DMS153 treated with DMSO at 0.1 percent for 48 hours (cell line): ENCODE data around the gene TCHHL1.

Source experiments
- DNase-seq: peaks from one replicate; lab custom pipeline; 2025; ENCODE audit not compliant: unreplicated experiment; lab: John Stamatoyannopoulos, UW

TCHHL1 gene

GRCh38 chr1:152039886-152040285, 49.0 kb downstream of the TCHHL1 start:
- DNase-seq: no peak

- no peak for DNase-seq
Observed at GRCh38 chr1:152039461-152039860, 49.4 kb downstream of the TCHHL1 start.

- DNase-seq: no peak
Observed at GRCh38 chr1:152038871-152039270, 50.0 kb downstream of the TCHHL1 start.

GRCh38 chr1:152036267-152037216, 52.3 kb downstream of the TCHHL1 start, which contains the start of gene S100A11:
Gene S100A11, minus strand, starts transcription at chr1:152037004. Its CDS starts 89 bp downstream, at chr1:152036915.
- DNase-seq: peak; percentile 70

- peak; percentile 78 for DNase-seq
Observed at GRCh38 chr1:152035539-152036266, 53.2 kb downstream of the TCHHL1 start.

- peak; percentile 98 for DNase-seq
Observed at GRCh38 chr1:152034654-152035538, 54.0 kb downstream of the TCHHL1 start.

GRCh38 chr1:152034324-152034653, 54.6 kb downstream of the TCHHL1 start:
- DNase-seq: peak; percentile 98
